HG03565 (cell line): ENCODE data around the gene PRRC2A.

Experiments used
- ATAC-seq: cut with Tn5 transposase; IDR thresholded peaks from one replicate; pipeline ENCODE4 v1.9.1; 2021; ENCODE audit warnings: mild to moderate bottlenecking, moderate library complexity; ENCODE audit not compliant: unreplicated experiment

PRRC2A gene

DNA sequence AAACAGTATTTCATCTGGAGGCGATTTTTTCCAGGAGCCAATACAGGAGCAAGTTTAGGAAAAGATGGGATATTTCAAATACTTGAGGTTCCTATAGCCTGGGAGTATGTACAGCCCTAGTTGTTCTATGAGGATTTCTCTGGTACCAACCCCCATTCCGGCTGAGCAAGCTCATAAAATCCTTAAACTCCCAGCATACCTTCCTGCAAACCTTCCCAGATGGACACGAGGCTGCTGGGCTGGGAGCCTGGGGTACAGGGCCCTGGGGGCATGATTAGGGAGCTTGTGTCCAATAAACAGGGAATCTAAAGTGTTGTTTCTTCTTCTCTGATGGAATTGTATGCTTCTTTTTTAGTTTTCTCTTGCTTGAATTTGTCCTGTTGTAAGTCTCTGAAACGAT, 1.5 kb downstream of the PRRC2A start:
- ATAC-seq, result no peak

- ATAC-seq, result no peak
Observed at GRCh38 chr6:31622684-31623091, 2.2 kb downstream of the PRRC2A start.

GRCh38 chr6:31624070-31624469, 3.6 kb downstream of the PRRC2A start:
- ATAC-seq, result no peak

DNA sequence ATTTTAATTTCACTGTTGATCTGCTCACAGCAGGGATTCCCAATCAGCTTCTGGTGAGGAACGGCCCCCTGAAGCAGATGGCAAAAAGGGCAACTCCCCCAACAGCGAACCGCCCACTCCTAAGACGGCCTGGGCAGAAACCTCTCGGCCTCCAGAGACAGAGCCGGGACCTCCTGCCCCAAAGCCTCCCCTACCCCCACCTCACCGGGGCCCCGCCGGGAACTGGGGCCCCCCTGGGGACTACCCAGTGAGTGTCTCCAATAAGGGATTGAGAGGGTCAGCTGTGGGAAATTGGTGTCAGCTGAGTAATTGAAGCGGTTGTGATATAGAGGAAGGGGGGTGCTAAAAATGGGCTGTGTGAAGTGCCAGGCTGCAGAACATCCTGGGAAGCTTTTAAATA, 6.4 kb downstream of the PRRC2A start:
- no peak for ATAC-seq

DNA sequence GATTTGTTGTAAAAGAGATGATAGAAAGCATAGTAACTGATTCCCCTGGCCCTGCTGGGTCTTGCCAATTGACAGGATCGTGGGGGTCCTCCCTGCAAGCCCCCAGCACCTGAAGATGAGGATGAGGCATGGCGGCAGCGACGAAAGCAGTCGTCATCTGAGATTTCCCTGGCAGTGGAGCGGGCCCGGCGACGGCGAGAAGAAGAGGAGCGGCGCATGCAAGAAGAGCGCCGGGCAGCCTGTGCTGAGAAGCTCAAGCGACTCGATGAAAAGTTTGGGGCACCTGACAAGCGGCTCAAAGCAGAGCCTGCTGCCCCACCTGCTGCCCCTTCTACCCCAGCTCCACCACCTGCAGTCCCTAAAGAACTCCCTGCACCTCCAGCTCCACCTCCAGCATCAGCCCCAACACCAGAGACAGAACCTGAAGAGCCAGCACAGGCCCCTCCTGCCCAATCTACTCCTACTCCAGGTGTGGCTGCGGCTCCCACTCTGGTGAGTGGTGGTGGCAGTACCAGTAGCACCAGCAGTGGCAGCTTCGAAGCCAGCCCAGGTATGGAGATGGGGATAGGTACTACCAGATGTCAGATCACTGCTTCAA, 7.3 kb downstream of the PRRC2A start:
- ATAC-seq, result no peak

DNA sequence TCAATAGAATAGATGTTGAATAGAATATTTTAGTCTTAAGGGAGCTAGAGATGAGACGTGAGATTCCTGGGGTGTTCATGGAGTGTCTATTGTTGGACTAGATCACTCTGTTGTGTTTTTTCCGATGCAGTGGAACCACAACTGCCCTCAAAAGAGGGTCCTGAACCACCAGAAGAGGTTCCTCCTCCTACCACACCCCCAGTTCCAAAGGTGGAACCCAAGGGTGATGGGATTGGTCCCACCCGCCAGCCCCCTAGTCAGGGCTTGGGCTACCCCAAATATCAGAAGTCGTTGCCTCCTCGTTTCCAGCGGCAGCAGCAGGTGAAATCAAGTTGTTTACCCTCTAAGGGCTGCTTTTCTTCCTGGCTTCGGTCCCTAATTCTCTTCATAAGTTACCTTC, 8.5 kb downstream of the PRRC2A start:
- ATAC-seq, result no peak

- ATAC-seq, result no peak
Observed at GRCh38 chr6:31630177-31630934, 9.8 kb downstream of the PRRC2A start.

- no peak for ATAC-seq
Observed at GRCh38 chr6:31631209-31631608, 10.7 kb downstream of the PRRC2A start.

GRCh38 chr6:31631681-31632278, 11.3 kb downstream of the PRRC2A start:
- no peak for ATAC-seq

DNA sequence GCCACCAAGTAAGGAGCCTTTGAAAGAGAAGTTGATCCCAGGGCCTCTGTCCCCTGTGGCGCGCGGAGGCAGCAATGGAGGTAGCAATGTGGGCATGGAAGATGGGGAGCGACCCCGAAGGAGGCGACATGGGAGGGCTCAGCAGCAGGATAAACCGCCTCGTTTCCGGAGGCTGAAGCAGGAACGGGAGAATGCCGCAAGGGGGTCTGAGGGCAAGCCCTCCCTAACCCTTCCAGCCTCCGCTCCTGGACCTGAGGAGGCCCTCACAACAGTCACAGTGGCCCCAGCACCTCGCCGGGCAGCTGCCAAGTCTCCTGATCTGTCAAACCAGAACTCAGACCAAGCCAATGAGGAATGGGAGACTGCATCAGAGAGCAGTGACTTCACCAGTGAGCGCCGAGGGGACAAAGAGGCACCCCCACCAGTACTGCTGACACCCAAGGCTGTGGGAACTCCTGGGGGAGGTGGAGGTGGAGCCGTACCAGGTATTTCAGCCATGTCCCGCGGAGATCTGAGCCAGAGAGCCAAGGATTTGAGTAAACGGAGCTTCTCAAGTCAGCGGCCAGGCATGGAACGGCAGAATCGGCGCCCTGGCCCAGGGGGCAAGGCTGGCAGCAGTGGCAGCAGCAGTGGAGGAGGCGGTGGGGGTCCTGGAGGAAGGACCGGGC, 11.9 kb downstream of the PRRC2A start:
- ATAC-seq, result no peak

DNA sequence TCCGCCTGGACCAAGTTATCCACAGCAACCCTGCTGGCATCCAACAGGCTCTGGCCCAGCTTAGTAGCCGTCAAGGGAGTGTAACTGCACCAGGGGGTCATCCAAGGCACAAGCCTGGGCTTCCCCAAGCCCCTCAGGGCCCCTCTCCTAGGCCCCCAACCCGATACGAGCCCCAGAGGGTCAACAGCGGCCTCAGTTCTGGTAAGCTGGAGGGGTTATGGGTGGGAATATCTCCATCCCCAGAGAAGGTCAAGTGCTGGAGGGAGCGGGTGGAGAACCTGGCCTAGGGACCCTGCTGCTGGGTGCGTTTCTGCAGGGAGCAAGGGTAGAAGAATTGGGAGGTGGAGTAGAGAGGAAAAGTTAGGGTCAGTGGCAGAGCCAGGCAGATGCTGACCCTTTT, 12.9 kb downstream of the PRRC2A start:
- ATAC-seq, result no peak

DNA sequence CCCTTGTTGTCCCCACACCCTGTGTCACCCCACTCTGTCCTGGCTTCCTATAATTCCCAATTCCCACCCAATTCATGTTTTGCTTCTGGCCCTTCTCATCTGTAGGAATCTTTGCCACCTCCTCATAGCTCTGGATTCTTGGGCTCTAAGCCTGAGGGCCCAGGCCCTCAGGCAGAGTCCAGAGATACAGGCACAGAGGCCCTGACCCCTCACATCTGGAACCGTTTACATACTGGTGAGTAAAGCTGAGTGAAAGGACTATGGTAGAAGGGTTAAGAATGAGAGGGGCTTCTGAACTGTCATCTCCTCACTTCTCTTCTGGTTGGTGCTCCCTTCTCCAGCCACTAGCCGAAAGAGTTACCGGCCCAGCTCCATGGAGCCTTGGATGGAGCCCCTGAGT, 13.6 kb downstream of the PRRC2A start:
- no peak for ATAC-seq

GRCh38 chr6:31634969-31635575, 14.6 kb downstream of the PRRC2A start:
- ATAC-seq, result no peak

DNA sequence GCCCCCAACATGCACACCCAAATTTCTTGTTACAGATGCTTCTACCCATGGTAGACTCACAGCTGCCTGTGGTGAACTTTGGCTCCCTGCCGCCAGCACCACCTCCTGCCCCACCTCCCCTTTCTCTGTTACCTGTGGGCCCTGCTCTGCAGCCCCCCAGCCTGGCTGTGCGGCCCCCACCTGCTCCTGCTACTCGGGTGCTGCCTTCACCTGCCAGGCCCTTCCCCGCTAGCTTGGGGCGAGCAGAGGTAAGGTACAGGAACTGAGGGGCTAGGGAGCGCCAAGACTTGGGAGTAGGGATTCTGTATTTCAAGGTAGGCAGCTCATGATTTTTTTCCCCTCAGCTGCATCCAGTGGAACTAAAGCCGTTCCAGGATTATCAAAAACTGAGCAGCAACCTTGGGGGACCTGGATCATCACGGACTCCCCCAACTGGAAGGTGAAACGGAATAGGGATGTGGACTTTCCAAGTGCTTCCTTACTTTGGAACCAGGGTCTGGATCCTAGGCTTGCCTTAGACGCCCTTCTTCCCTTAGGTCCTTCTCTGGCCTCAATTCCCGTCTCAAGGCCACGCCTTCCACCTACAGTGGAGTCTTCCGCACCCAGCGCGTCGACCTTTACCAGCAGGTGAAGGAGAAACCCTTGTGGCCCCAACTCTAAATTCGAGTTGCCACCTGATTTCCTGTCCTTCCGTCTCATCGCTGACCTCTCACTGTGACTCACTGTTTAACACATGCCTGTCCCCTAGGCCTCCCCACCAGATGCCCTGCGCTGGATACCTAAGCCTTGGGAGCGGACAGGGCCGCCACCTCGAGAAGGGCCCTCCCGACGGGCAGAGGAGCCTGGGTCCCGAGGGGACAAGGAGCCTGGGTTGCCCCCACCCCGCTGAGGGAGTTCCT, 16.4 kb downstream of the PRRC2A start:
- ATAC-seq, result no peak

DNA sequence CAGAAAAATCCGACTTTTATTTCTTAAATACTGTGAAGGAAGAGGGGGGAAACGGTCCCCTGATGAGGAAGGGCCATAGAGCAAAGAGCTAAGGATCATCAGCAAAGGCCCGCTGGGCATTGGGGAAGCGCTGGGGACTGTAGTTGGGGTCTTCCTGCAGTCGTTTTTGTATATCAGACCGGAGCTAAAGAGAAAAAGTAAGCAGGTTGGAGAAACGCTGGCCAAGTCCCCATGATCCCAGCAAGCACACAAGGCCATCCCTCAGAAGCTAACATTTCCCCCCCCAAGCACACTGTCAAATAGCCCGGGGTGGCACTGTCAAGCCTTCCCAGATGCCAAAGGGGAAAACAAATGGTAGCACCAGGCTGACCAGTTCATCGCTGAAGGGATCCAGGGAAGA, 18.5 kb downstream of the PRRC2A start:
- ATAC-seq, result no peak

- ATAC-seq, result no peak
Observed at GRCh38 chr6:31639449-31639861, 18.9 kb downstream of the PRRC2A start.

GRCh38 chr6:31640612-31641011, 20.1 kb downstream of the PRRC2A start:
- no peak for ATAC-seq

DNA sequence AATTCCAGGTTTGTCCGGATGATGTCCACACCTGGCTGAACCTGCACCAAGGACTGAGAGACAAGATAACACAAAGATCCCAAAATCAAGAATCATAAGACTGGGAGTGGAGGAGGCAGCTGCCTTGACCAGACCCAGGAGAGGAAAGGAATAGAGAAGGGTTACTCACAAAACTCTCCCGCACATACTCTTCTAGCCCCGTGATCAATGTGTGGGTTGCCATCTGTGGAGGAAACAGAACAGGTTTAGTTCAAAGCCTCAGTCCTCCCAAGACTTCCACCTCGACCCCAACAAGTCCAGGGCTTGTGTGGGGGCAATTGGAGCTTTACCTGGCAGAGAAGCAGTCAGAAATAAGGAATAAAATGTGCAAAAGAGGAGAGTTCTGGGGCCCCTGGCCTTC, 20.9 kb downstream of the PRRC2A start:
- ATAC-seq, result no peak

DNA sequence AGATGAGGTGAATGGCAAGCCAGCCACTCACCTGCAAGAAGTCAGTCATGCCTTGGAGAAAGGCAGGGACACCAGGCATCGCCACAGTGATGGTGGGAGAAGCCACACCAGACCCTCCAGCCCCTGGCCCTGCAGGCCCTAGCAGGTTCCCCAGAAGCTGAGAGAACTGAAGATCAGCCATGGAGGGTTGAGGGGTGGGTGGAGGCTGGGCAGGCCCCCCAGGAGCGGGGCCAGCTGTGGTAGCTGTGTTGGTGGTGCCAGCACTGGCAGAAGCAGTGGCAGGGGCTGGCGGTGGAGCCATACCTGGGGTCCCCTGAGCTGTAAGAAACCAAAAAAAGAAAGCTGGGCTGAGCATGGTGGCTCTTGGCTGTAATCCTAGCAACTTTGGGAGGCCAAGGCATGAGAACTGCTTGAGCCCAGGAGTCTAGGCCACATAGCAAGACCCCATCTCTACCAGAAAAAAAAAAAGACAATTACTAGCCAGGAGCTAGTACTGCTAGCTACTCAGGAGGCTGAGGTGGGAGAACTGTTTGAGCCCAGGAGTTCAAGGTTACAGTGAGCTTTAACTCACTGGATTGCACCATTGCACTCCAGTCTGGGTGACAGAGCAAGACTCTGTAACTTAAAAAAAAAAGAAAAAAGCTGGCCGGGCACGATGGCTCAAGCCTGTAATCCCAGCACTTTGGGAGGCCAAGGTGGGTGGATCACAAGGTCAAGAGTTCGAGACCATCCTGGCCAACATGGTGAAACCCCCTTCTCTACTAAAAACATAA, 22.5 kb downstream of the PRRC2A start:
- ATAC-seq, result no peak
